WTC11 (cell line): Measurements from ENCODE around the gene ACVR1. TPM values are rescaled to one million over a fixed set of nuclear protein-coding genes. Genes with fewer than 3 reads are reported as not detected.

Experiments
- ATAC-seq: fragments of 200-7000 bp; cut with Tn5 transposase; 2 replicates; pipeline ENCODE4 v1.10.0; 2021; ENCODE audit warnings: mild to moderate bottlenecking, moderate library complexity
- CTCF ChIA-PET: fragments of 300-600 bp; sonication (Branson Sonifier 250); formaldehyde crosslinking; loops from one replicate; lab custom pipeline; 2021; ENCODE audit warnings: antibody characterized with exemption; lab: Charles Lee
- POLR2A ChIA-PET: fragments of 350-600 bp; sonication (Branson Sonifier 250); formaldehyde crosslinking; loops from one replicate; lab custom pipeline; 2021; ENCODE audit warnings: antibody characterized with exemption; lab: Charles Lee
- DNase-seq: peaks from one replicate; pipeline ENCODE4 v3.0.0; 2021; ENCODE audit warnings: low spot score
- H3K27ac Mint-ChIP-seq: 2 replicates; pipeline ENCODE4 v1.8.0; 2021; ENCODE audit warnings: mixed read lengths
- H3K27me3 Mint-ChIP-seq: 2 replicates; pipeline ENCODE4 v1.8.0; 2021; ENCODE audit warnings: low read depth, mild to moderate bottlenecking, moderate library complexity, mixed read lengths
- H3K36me3 Mint-ChIP-seq: 2 replicates; pipeline ENCODE4 v1.8.0; 2021; ENCODE audit warnings: mixed read lengths
- H3K4me1 Mint-ChIP-seq: 2 replicates; pipeline ENCODE4 v1.8.0; 2022; ENCODE audit warnings: mixed read lengths
- H3K4me3 Mint-ChIP-seq: 2 replicates; pipeline ENCODE4 v1.8.0; 2021; ENCODE audit warnings: mild to moderate bottlenecking, moderate library complexity, mixed read lengths
- H3K9me3 Mint-ChIP-seq: 2 replicates; pipeline ENCODE4 v1.8.0; 2021; ENCODE audit warnings: mixed read lengths
- AFF4 ChIP-seq: sonication (generic); formaldehyde crosslinking; IDR thresholded peaks from 2 replicates; pipeline ENCODE4 v1.8.1; 2023; ENCODE audit warnings: mild to moderate bottlenecking, missing genetic modification reagents, borderline replicate concordance
- CREB1 ChIP-seq: sonication (generic); formaldehyde crosslinking; IDR thresholded peaks from 2 replicates; pipeline ENCODE4 v1.8.0; 2023; ENCODE audit warnings: mild to moderate bottlenecking, missing genetic modification reagents
- CTCF ChIP-seq: fragments of 200-600 bp; IDR thresholded peaks from 2 replicates; pipeline ENCODE4 v1.8.0; 2022; ENCODE audit warnings: antibody characterized with exemption
- E2F5 ChIP-seq: sonication (generic); formaldehyde crosslinking; IDR thresholded peaks from 2 replicates; pipeline ENCODE4 v1.8.1; 2022; ENCODE audit warnings: mild to moderate bottlenecking, moderate library complexity, missing genetic modification reagents
- EMX1 ChIP-seq: fragments of 250-450 bp; sonication (Bioruptor Pico); IDR thresholded peaks from 2 replicates; pipeline ENCODE4 v1.8.0; 2021; ENCODE audit warnings: mild to moderate bottlenecking
- GRHL2 ChIP-seq: fragments of 250-450 bp; sonication (Bioruptor Pico); IDR thresholded peaks from 2 replicates; pipeline ENCODE4 v1.8.0; 2022; ENCODE audit warnings: mild to moderate bottlenecking, moderate library complexity; ENCODE audit not compliant: insufficient replicate concordance, severe bottlenecking
- GTF2I ChIP-seq: fragments of 250-450 bp; sonication (Bioruptor Pico); conservative IDR thresholded peaks from 2 replicates; pipeline ENCODE4 v1.4.0; 2021; ENCODE audit warnings: mild to moderate bottlenecking
- IRF1 ChIP-seq: sonication (generic); formaldehyde crosslinking; IDR thresholded peaks from 2 replicates; pipeline ENCODE4 v1.8.0; 2023; ENCODE audit warnings: missing genetic modification reagents
- KAT7 ChIP-seq: sonication (generic); formaldehyde crosslinking; IDR thresholded peaks from 2 replicates; pipeline ENCODE4 v1.8.1; 2023; ENCODE audit warnings: missing genetic modification reagents, mild to moderate bottlenecking, borderline replicate concordance
- MXD4 ChIP-seq: fragments of 250-450 bp; sonication (Bioruptor Pico); IDR thresholded peaks from 2 replicates; pipeline ENCODE4 v1.8.0; 2021; ENCODE audit warnings: mild to moderate bottlenecking, moderate library complexity, borderline replicate concordance
- NFE2L1 ChIP-seq: sonication (generic); formaldehyde crosslinking; IDR thresholded peaks from 2 replicates; pipeline ENCODE4 v1.8.1; 2023; ENCODE audit warnings: missing genetic modification reagents
- NR1H2 ChIP-seq: sonication (generic); formaldehyde crosslinking; IDR thresholded peaks from 2 replicates; pipeline ENCODE4 v1.9.0; 2021; ENCODE audit warnings: mild to moderate bottlenecking, moderate library complexity, missing genetic modification reagents
- OVOL2 ChIP-seq: fragments of 250-450 bp; sonication (Bioruptor Pico); IDR thresholded peaks from 2 replicates; pipeline ENCODE4 v1.9.0; 2021; ENCODE audit warnings: mild to moderate bottlenecking, borderline replicate concordance
- SMAD4 ChIP-seq: sonication (generic); formaldehyde crosslinking; IDR thresholded peaks from 2 replicates; pipeline ENCODE4 v1.8.0; 2022; ENCODE audit warnings: mild to moderate bottlenecking, missing genetic modification reagents
- ZNF263 ChIP-seq: sonication (generic); formaldehyde crosslinking; IDR thresholded peaks from 2 replicates; pipeline ENCODE4 v1.8.1; 2022; ENCODE audit warnings: low read depth, mild to moderate bottlenecking, moderate library complexity, missing genetic modification reagents
- ZNF281 ChIP-seq: sonication (generic); formaldehyde crosslinking; IDR thresholded peaks from 2 replicates; pipeline ENCODE4 v1.8.0; 2023; ENCODE audit warnings: mild to moderate bottlenecking, missing genetic modification reagents
- total RNA-seq: library from RNA; stranded (reverse); gene quantifications from 3 replicates; pipeline ENCODE4 v1.2.3, GENCODE V29; 2021

ACVR1 gene
- total RNA-seq, 1 experiment from 2014 or later: 19.2 TPM

- TF ChIP-seq ZNF263 (no peak), AFF4 (CRISPR knock-in tag) (no peak), GRHL2 (CRISPR knock-in tag) (no peak), SMAD4 (CRISPR knock-in tag) (no peak), MXD4 (CRISPR knock-in tag) (no peak), KAT7 (no peak), IRF1 (CRISPR knock-in tag) (no peak), ZNF281 (CRISPR knock-in tag) (no peak), CTCF (no peak), CREB1 (CRISPR knock-in tag) (no peak)
- H3K4me3 Mint-ChIP-seq: no peak overlapping the region
- ChIA-PET CTCF (no interaction called here), POLR2A (no interaction called here)
- no peak overlapping the region for H3K27ac Mint-ChIP-seq
- peaks cover 36% of the 10 kb centered on the region for H3K36me3 Mint-ChIP-seq
- peaks cover 11% of the 10 kb centered on the region for H3K4me1 Mint-ChIP-seq
- ATAC-seq (no peak), DNase-seq (no peak)
- peaks cover 4% of the 10 kb centered on the region for H3K9me3 Mint-ChIP-seq
- H3K27me3 Mint-ChIP-seq: no peaks in the 10 kb centered on the region
These were observed 138.5 kb downstream of the ACVR1 start for GRCh38 chr2:157737656-157738055.

- POLR2A ChIA-PET: no interaction called here
- TF ChIP-seq GTF2I (CRISPR knock-in tag) (no peak), NFE2L1 (CRISPR knock-in tag) (no peak), OVOL2 (CRISPR knock-in tag) (no peak), EMX1 (CRISPR knock-in tag) (no peak), NR1H2 (CRISPR knock-in tag) (no peak), E2F5 (CRISPR knock-in tag) (no peak)
- no peak overlapping the region for H3K4me3 Mint-ChIP-seq
- no peak for DNase-seq
- CTCF ChIA-PET: no interaction called here
- ATAC-seq: no peak
- H3K9me3 Mint-ChIP-seq: peaks cover 10% of the 10 kb centered on the region
- no peak overlapping the region for H3K27ac Mint-ChIP-seq
- peaks cover 11% of the 10 kb centered on the region for H3K4me1 Mint-ChIP-seq
- H3K36me3 Mint-ChIP-seq: peaks cover 44% of the 10 kb centered on the region
- H3K27me3 Mint-ChIP-seq: no peaks in the 10 kb centered on the region
These were observed 140.6 kb downstream of the ACVR1 start for GRCh38 chr2:157735532-157735931.
